ENCODE results near the gene HSPBAP1. TPM values are rescaled to one million over a fixed set of nuclear protein-coding genes. Genes with fewer than 3 reads are reported as not detected.

Gene HSPBAP1
- total and polyA plus RNA-seq, 10 donors, result 16.9 to 42.9 (median 23.8) TPM

- WGBS, 5 donors, result 93 to 97% (median 96%) methylated on average over 3 of the region's 3 CpGs
- Histone ChIP-seq H3K36me3 (peaks cover under 1 to 76% (median 25%) of the 10 kb centered on the region in 6 donors), H3K4me1 (peaks cover 0 to under 1% (median 0%) of the 10 kb centered on the region in 6 donors), H3K4me3 (no peak overlapping the region), H3K27ac (no peak overlapping the region), H3K9me3 (peaks cover 0 to 7% (median 2%) of the 10 kb centered on the region in 8 donors), H3K27me3 (replicated peaks in 1 of 7) (no peaks in the 10 kb centered on the region)
- intact Hi-C loops (cut with DNase I; ENCODE audit: low total_unique reads), result no loop called here
- TF ChIP-seq POLR2AphosphoS5 (IDR thresholded peaks at IDR 0.05) (peak in 1 of 3 donors; percentile 41), CTCF (IDR thresholded peaks at IDR 0.05 in 8 of 11, conservative IDR thresholded peaks at IDR 0.05 in 3 of 11) (no peak)
- no peak for DNase-seq
Observed at GRCh38 chr3:122727294-122727693, 66.3 kb downstream of the HSPBAP1 start.

- DNase-seq, result no peak
- no peak overlapping the region for H3K27ac ChIP-seq
- peaks cover 0 to 7% (median 2%) of the 10 kb centered on the region in 8 donors for H3K9me3 ChIP-seq
- peaks cover 0 to 21% (median 0%) of the 10 kb centered on the region in 6 donors for H3K4me1 ChIP-seq
- no peak overlapping the region for H3K4me3 ChIP-seq
- H3K36me3 ChIP-seq, result peaks cover 2 to 89% (median 39%) of the 10 kb centered on the region in 6 donors
- intact Hi-C loops (cut with DNase I; ENCODE audit: low total_unique reads), result no loop called here
- TF ChIP-seq POLR2AphosphoS5 (IDR thresholded peaks at IDR 0.05) (peak in 1 of 3 donors; percentile 36), CTCF (IDR thresholded peaks at IDR 0.05 in 8 of 11, conservative IDR thresholded peaks at IDR 0.05 in 3 of 11) (no peak)
- no peaks in the 10 kb centered on the region for H3K27me3 ChIP-seq (replicated peaks in 1 of 7)
- 91 to 98% (median 97%) methylated on average over 20 of the region's 20 CpGs for WGBS, 5 donors
Observed at GRCh38 chr3:122725106-122725505, 68.5 kb downstream of the HSPBAP1 start.

GRCh38 chr3:122719273-122719921 lies 74.2 kb downstream of the HSPBAP1 start:
- no peak for DNase-seq
- H3K27ac ChIP-seq, result peak overlapping the region in 3 of 8 donors; percentile 11 to 43 (median 27)
- H3K36me3 ChIP-seq, result peaks cover 0 to 100% (median 73%) of the 10 kb centered on the region in 6 donors
- intact Hi-C loops (cut with DNase I; ENCODE audit: low total_unique reads), result no loop called here
- no peak overlapping the region for H3K4me3 ChIP-seq
- no peaks in the 10 kb centered on the region for H3K27me3 ChIP-seq (replicated peaks in 1 of 7)
- H3K9me3 ChIP-seq, result no peaks in the 10 kb centered on the region
- TF ChIP-seq POLR2A (IDR thresholded peaks at IDR 0.05) (no peak), POLR2AphosphoS5 (IDR thresholded peaks at IDR 0.05) (no peak), CTCF (IDR thresholded peaks at IDR 0.05 in 8 of 11, conservative IDR thresholded peaks at IDR 0.05 in 3 of 11) (no peak)
- peaks cover 0 to 42% (median 11%) of the 10 kb centered on the region in 6 donors for H3K4me1 ChIP-seq
- 60 to 79% (median 71%) methylated on average over 3 of the region's 3 CpGs for WGBS, 5 donors

GRCh38 chr3:122716667-122717066 lies 77.0 kb downstream of the HSPBAP1 start:
- H3K4me3 ChIP-seq, result no peak overlapping the region
- peak overlapping the region in 1 of 8 donors; percentile 23 for H3K27ac ChIP-seq
- 76 to 93% (median 86%) methylated on average over 4 of the region's 4 CpGs for WGBS, 5 donors
- peaks cover 0 to 100% (median 89%) of the 10 kb centered on the region in 6 donors for H3K36me3 ChIP-seq
- TF ChIP-seq POLR2AphosphoS5 (IDR thresholded peaks at IDR 0.05) (no peak), CTCF (IDR thresholded peaks at IDR 0.05 in 8 of 11, conservative IDR thresholded peaks at IDR 0.05 in 3 of 11) (no peak), POLR2A (IDR thresholded peaks at IDR 0.05) (no peak)
- H3K27me3 ChIP-seq (replicated peaks in 1 of 7), result no peaks in the 10 kb centered on the region
- intact Hi-C loops (cut with DNase I; ENCODE audit: low total_unique reads), result no loop called here
- peaks cover 0 to 35% (median 14%) of the 10 kb centered on the region in 6 donors for H3K4me1 ChIP-seq
- DNase-seq, result no peak
- H3K9me3 ChIP-seq, result no peaks in the 10 kb centered on the region

All from spleen (tissue), 11 donors.